HepG2 (cell line): ENCODE results near the gene TMEFF2.

Experiments used
- SMARCC2 ChIP-seq: fragments of 450-650 bp; IDR thresholded peaks from 2 replicates; pipeline ENCODE4 v1.6.1; 2017; ENCODE audit warnings: antibody characterized with exemption, mild to moderate bottlenecking
- SP1 ChIP-seq, 2 experiments: fragments of 450-650 bp in 1 of 2; sonication (generic) in 1 of 2; formaldehyde crosslinking in 1 of 2; IDR thresholded peaks; 2 replicates each; pipeline versions ENCODE4 v1.4.0 to v1.6.1; 2016 to 2020; ENCODE audit warnings: missing genetic modification reagents in 1 of 2
- TAF1 ChIP-seq: sonication (generic); formaldehyde crosslinking; IDR thresholded peaks from 2 replicates; pipeline ENCODE4 v1.4.0; 2020; ENCODE audit warnings: missing genetic modification reagents
- TBP ChIP-seq: sonication (generic); formaldehyde crosslinking; IDR thresholded peaks from 2 replicates; pipeline ENCODE4 v1.5.0; 2020; ENCODE audit warnings: missing genetic modification reagents
- TFE3 ChIP-seq: IDR thresholded peaks from 2 replicates; pipeline ENCODE4 v1.6.1; 2016
- ZNF567 ChIP-seq: sonication (generic); formaldehyde crosslinking; IDR thresholded peaks from 2 replicates; pipeline ENCODE4 v1.8.1; 2023; ENCODE audit warnings: mild to moderate bottlenecking, missing genetic modification reagents, borderline replicate concordance
- ZNF839 ChIP-seq: sonication (generic); formaldehyde crosslinking; IDR thresholded peaks from 2 replicates; pipeline ENCODE4 v1.4.0; 2020; ENCODE audit warnings: missing genetic modification reagents, mild to moderate bottlenecking, borderline replicate concordance

- TF ChIP-seq SP1 (IDR thresholded peaks at IDR 0.05) (no peak), SP1 (CRISPR knock-in tag; IDR thresholded peaks at IDR 0.05) (no peak), ZNF839 (CRISPR knock-in tag) (no peak), TFE3 (CRISPR knock-in tag) (no peak), ZNF567 (no peak), SMARCC2 (no peak), TAF1 (CRISPR knock-in tag) (no peak), TBP (CRISPR knock-in tag) (no peak)
Measured at GRCh38 chr2:192165842-192166241, 28.9 kb downstream of the TMEFF2 start.
